Measurements from ENCODE around the gene KRT73.

The KRT73 gene

GRCh38 chr12:52655720-52656124 lies 37.4 kb upstream of the KRT73 start:
- no peak overlapping the region for H3K4me3 ChIP-seq (replicated peaks; ENCODE audit: low read depth, low read length)
- TF ChIP-seq CTCF (IDR thresholded peaks at IDR 0.05; ENCODE audit: low read length, missing control alignments), result no peak
- no peak for DNase-seq (ENCODE audit: low read depth)

- no peak for DNase-seq (ENCODE audit: low read depth)
These were observed 36.9 kb upstream of the KRT73 start for GRCh38 chr12:52655251-52655650.

GRCh38 chr12:52651726-52652261 lies 33.4 kb upstream of the KRT73 start, which contains the start of gene KRT2:
Gene KRT2, minus strand, starts transcription at chr12:52652211. Its CDS starts 69 bp downstream, at chr12:52652142.
- no peak for DNase-seq (ENCODE audit: low read depth)
- H3K4me3 ChIP-seq (replicated peaks; ENCODE audit: low read depth, low read length), result no peak within 1 kb of the TSS
- TF ChIP-seq CTCF (IDR thresholded peaks at IDR 0.05; ENCODE audit: low read length, missing control alignments), result no peak

More at GRCh38 chr12:52655251-52655650, 36.9 kb upstream of the KRT73 start:
- H3K4me3 ChIP-seq (replicated peaks; ENCODE audit: low read depth, low read length), result no peak overlapping the region
- no peak for TF ChIP-seq CTCF (IDR thresholded peaks at IDR 0.05; ENCODE audit: low read length, missing control alignments)

- no peak for TF ChIP-seq CTCF (IDR thresholded peaks at IDR 0.05; ENCODE audit: low read length, missing control alignments)
- H3K4me3 ChIP-seq (replicated peaks; ENCODE audit: low read depth, low read length), result no peak overlapping the region
- DNase-seq (ENCODE audit: low read depth), result no peak
These were observed 32.2 kb upstream of the KRT73 start for GRCh38 chr12:52650520-52651081.

GRCh38 chr12:52649066-52649465 lies 30.7 kb upstream of the KRT73 start:
- DNase-seq (ENCODE audit: low read depth), result no peak
- H3K4me3 ChIP-seq (replicated peaks; ENCODE audit: low read depth, low read length), result no peak overlapping the region
- no peak for TF ChIP-seq CTCF (IDR thresholded peaks at IDR 0.05; ENCODE audit: low read length, missing control alignments)

GRCh38 chr12:52648012-52648550 lies 29.7 kb upstream of the KRT73 start:
- no peak for TF ChIP-seq CTCF (IDR thresholded peaks at IDR 0.05; ENCODE audit: low read length, missing control alignments)
- H3K4me3 ChIP-seq (replicated peaks; ENCODE audit: low read depth, low read length), result no peak overlapping the region
- no peak for DNase-seq (ENCODE audit: low read depth)

GRCh38 chr12:52647601-52648000 lies 29.2 kb upstream of the KRT73 start:
- no peak for DNase-seq (ENCODE audit: low read depth)
- H3K4me3 ChIP-seq (replicated peaks; ENCODE audit: low read depth, low read length), result no peak overlapping the region
- no peak for TF ChIP-seq CTCF (IDR thresholded peaks at IDR 0.05; ENCODE audit: low read length, missing control alignments)
